CD14-positive monocyte (primary cell): Measurements from ENCODE around the gene ATOX1. TPM values are rescaled to one million over a fixed set of nuclear protein-coding genes. Genes with fewer than 3 reads are reported as not detected.

Experiments
- DNase-seq, 3 donors: peaks; one replicate each; pipeline ENCODE4 v3.0.0-alpha.2; 2011 to 2022
- H2AFZ ChIP-seq: 2 replicates; pipeline ENCODE4 v1.6.0; 2012; ENCODE audit warnings: mild to moderate bottlenecking, low read depth, low read length, inconsistent platforms; ENCODE audit not compliant: insufficient read depth, poor library complexity, severe bottlenecking
- H3K27ac ChIP-seq, 2 donors: 1 replicate in 1 of 2; 2 replicates in 1 of 2; pipeline ENCODE4 v1.5.1; 2012 to 2013; ENCODE audit warnings: low read length in 2 of 2, control low read depth in 1 of 2, inconsistent platforms in 1 of 2, low read depth in 1 of 2, mild to moderate bottlenecking in 1 of 2
- H3K27me3 ChIP-seq, 2 donors: one replicate each; pipeline versions ENCODE4 v1.6.0 to v1.6.1; 2011 to 2013; ENCODE audit warnings: low read length in 2 of 2; ENCODE audit not compliant: control insufficient read depth in 2 of 2, insufficient read depth in 2 of 2
- H3K36me3 ChIP-seq, 2 donors: replicated peaks in 1 of 2; 1 replicate in 1 of 2; 2 replicates in 1 of 2; pipeline versions ENCODE4 v1.5.1 to v1.6.1; 2012 to 2013; ENCODE audit warnings: low read length in 2 of 2, control low read depth in 1 of 2, inconsistent platforms in 1 of 2, mild to moderate bottlenecking in 1 of 2; ENCODE audit not compliant: insufficient read depth in 2 of 2, control insufficient read depth in 1 of 2
- H3K4me1 ChIP-seq, 2 donors: 1 replicate in 1 of 2; 2 replicates in 1 of 2; pipeline versions ENCODE4 v1.5.1 to v1.6.1; 2012 to 2013; ENCODE audit warnings: low read length in 2 of 2, control low read depth in 1 of 2, inconsistent platforms in 1 of 2, mild to moderate bottlenecking in 1 of 2, moderate library complexity in 1 of 2; ENCODE audit not compliant: insufficient read depth in 2 of 2, control insufficient read depth in 1 of 2
- H3K4me2 ChIP-seq: replicated peaks from 2 replicates; pipeline ENCODE3; 2012; ENCODE audit warnings: low read length, moderate library complexity, mild to moderate bottlenecking; ENCODE audit not compliant: poor library complexity, severe bottlenecking; ENCODE audit errors: extremely low read depth
- H3K4me3 ChIP-seq, 3 experiments: fragments of 200-600 bp in 1 of 3; sonication (generic) in 1 of 3; replicated peaks in 1 of 3; 1 replicate in 2 of 3; 2 replicates in 1 of 3; pipeline ENCODE4 v1.5.1; 2011 to 2013; ENCODE audit warnings: low read length in 3 of 3, mild to moderate bottlenecking in 3 of 3, control low read depth in 2 of 3, low read depth in 2 of 3, inconsistent platforms in 1 of 3, moderate library complexity in 1 of 3
- H3K79me2 ChIP-seq: 2 replicates; pipeline ENCODE4 v1.6.0; 2012; ENCODE audit warnings: mild to moderate bottlenecking, control low read depth, inconsistent platforms, low read length, moderate library complexity; ENCODE audit not compliant: insufficient read depth
- H3K9ac ChIP-seq: 2 replicates; pipeline ENCODE4 v1.6.0; 2017; ENCODE audit warnings: low read length, mild to moderate bottlenecking; ENCODE audit not compliant: insufficient read depth, poor library complexity, severe bottlenecking
- H3K9me3 ChIP-seq, 2 donors: replicated peaks in 1 of 2; 1 replicate in 1 of 2; 2 replicates in 1 of 2; pipeline versions ENCODE4 v1.5.1 to v1.6.1; 2012 to 2013; ENCODE audit warnings: low read length in 2 of 2, control low read depth in 1 of 2; ENCODE audit not compliant: control insufficient read depth in 1 of 2, insufficient read depth in 1 of 2
- H4K20me1 ChIP-seq: 2 replicates; pipeline ENCODE4 v1.6.0; 2012; ENCODE audit warnings: mild to moderate bottlenecking, low read length, control low read depth, moderate library complexity; ENCODE audit not compliant: insufficient read depth
- H3K27ac Mint-ChIP-seq, 7 donors: one replicate each; pipeline ENCODE4 v1.8.0; 2020; ENCODE audit warnings: mild to moderate bottlenecking in 7 of 7, mixed read lengths in 7 of 7, moderate library complexity in 6 of 7, inconsistent platforms in 2 of 7
- H3K27me3 Mint-ChIP-seq, 3 donors: one replicate each; pipeline ENCODE4 v1.8.0; 2021 to 2022; ENCODE audit warnings: low read depth in 3 of 3, mild to moderate bottlenecking in 3 of 3, mixed read lengths in 3 of 3, moderate library complexity in 3 of 3, inconsistent platforms in 1 of 3
- H3K36me3 Mint-ChIP-seq, 2 donors: one replicate each; pipeline ENCODE4 v1.8.0; 2020; ENCODE audit warnings: mixed read lengths in 2 of 2, inconsistent platforms in 1 of 2, mild to moderate bottlenecking in 1 of 2
- H3K4me1 Mint-ChIP-seq: one replicate; pipeline ENCODE4 v1.8.0; 2020; ENCODE audit warnings: mild to moderate bottlenecking, mixed read lengths
- H3K4me3 Mint-ChIP-seq, 2 donors: one replicate each; pipeline ENCODE4 v1.8.0; 2020; ENCODE audit warnings: mild to moderate bottlenecking in 2 of 2, mixed read lengths in 2 of 2, moderate library complexity in 1 of 2
- H3K9me3 Mint-ChIP-seq, 7 donors: one replicate each; pipeline ENCODE4 v1.8.0; 2020 to 2022; ENCODE audit warnings: mixed read lengths in 7 of 7, mild to moderate bottlenecking in 6 of 7, moderate library complexity in 6 of 7, inconsistent platforms in 2 of 7
- CTCF ChIP-seq: fragments of 200-600 bp; IDR thresholded peaks from one replicate; pipeline ENCODE4 v1.8.0; 2022; ENCODE audit warnings: antibody characterized with exemption, mild to moderate bottlenecking
- WGBS: methylation state at CpG from one replicate; pipeline ENCODE4 v1.1.5; 2013; ENCODE audit warnings: missing lambda C conversion rate; ENCODE audit not compliant: insufficient coverage; 5-methylcytosine and 5-hydroxymethylcytosine counted together
- intact Hi-C, 2 donors: fragments of 100-400 bp; cut with micrococcal nuclease; formaldehyde crosslinking; loops; one replicate each; pipeline versions ENCODE4 v1.15.0 to v1.15.1; 2023
- polyA plus RNA-seq, 3 donors: library from polyadenylated mRNA; depleted of rRNA in 1 of 3; unstranded in 2 of 3; stranded (reverse) in 1 of 3; fragments of 300-500 nt in 2 of 3; fragments of >200 nt in 1 of 3; fragmentation: Illumina TruSeq in 2 of 3; gene quantifications; 1 replicate in 2 of 3; 2 replicates in 1 of 3; pipeline ENCODE4 v1.2.3, GENCODE V29; 2012 to 2021

ATOX1 gene
- polyA plus RNA-seq, 3 donors: 89.9 to 149 (median 148) TPM

GRCh38 chr5:151751593-151751992, 6.8 kb downstream of the ATOX1 start:
- Histone ChIP-seq H3K79me2 (peaks cover 81% of the 10 kb centered on the region), H3K4me2 (no peak overlapping the region), H3K4me3 (no peak overlapping the region), H3K27me3 (no peaks in the 10 kb centered on the region), H3K36me3 (peaks cover 2 to 29% of the 10 kb centered on the region in 2 donors), H4K20me1 (peaks cover 4% of the 10 kb centered on the region), H3K9ac (peak overlapping the region; percentile 1), H2AFZ (no peak overlapping the region), H3K27ac (peak overlapping the region in 1 of 2 donors; percentile 79), H3K4me1 (peaks cover 34 to 39% of the 10 kb centered on the region in 2 donors), H3K9me3 (no peaks in the 10 kb centered on the region)
- 100% methylated on average over 3 of the region's 4 CpGs for WGBS
- Mint-ChIP-seq H3K27ac (peak overlapping the region in 6 of 7 donors; percentile 75 to 91 (median 82)), H3K27me3 (no peaks in the 10 kb centered on the region), H3K9me3 (no peaks in the 10 kb centered on the region), H3K4me1 (peaks cover 51% of the 10 kb centered on the region), H3K4me3 (no peak overlapping the region), H3K36me3 (peaks cover 14 to 46% of the 10 kb centered on the region in 2 donors)
- no peak for TF ChIP-seq CTCF
- intact Hi-C loops: no loop called here
- no peak for DNase-seq

- Histone ChIP-seq H3K36me3 (peaks cover 5 to 33% of the 10 kb centered on the region in 2 donors), H3K79me2 (peaks cover 76% of the 10 kb centered on the region), H3K4me2 (no peak overlapping the region), H3K9me3 (no peaks in the 10 kb centered on the region), H3K27ac (peak overlapping the region; percentile 60 to 79), H2AFZ (no peak overlapping the region), H4K20me1 (peaks cover 4% of the 10 kb centered on the region), H3K4me3 (no peak overlapping the region), H3K4me1 (peaks cover 34 to 39% of the 10 kb centered on the region in 2 donors), H3K9ac (no peak overlapping the region), H3K27me3 (no peaks in the 10 kb centered on the region)
- Mint-ChIP-seq H3K4me1 (peaks cover 51% of the 10 kb centered on the region), H3K9me3 (no peaks in the 10 kb centered on the region), H3K27me3 (no peaks in the 10 kb centered on the region), H3K36me3 (peaks cover 17 to 50% of the 10 kb centered on the region in 2 donors), H3K4me3 (no peak overlapping the region), H3K27ac (peak overlapping the region; percentile 61 to 90 (median 76))
- peak; percentile 72 to 85 (median 73) for DNase-seq
- intact Hi-C loops: no loop called here
- WGBS: 14% methylated on average over 3 of the region's 4 CpGs
- TF ChIP-seq CTCF: no peak
Measured at GRCh38 chr5:151751091-151751490, 7.3 kb downstream of the ATOX1 start.
